C4-2B (cell line): ENCODE measurements around the gene TMEM181.

Experiments
- ZFX ChIP-seq: fragments of 450-650 bp; IDR thresholded peaks from 2 replicates; pipeline ENCODE4 v1.6.1; 2017
- TF ChIP-seq, protein P1 (sequence below): fragments of 450-650 bp; conservative IDR thresholded peaks from 2 replicates; pipeline ENCODE4 v1.5.1; 2017; ENCODE audit warnings: mild to moderate bottlenecking

- TF ChIP-seq, protein P1, sequence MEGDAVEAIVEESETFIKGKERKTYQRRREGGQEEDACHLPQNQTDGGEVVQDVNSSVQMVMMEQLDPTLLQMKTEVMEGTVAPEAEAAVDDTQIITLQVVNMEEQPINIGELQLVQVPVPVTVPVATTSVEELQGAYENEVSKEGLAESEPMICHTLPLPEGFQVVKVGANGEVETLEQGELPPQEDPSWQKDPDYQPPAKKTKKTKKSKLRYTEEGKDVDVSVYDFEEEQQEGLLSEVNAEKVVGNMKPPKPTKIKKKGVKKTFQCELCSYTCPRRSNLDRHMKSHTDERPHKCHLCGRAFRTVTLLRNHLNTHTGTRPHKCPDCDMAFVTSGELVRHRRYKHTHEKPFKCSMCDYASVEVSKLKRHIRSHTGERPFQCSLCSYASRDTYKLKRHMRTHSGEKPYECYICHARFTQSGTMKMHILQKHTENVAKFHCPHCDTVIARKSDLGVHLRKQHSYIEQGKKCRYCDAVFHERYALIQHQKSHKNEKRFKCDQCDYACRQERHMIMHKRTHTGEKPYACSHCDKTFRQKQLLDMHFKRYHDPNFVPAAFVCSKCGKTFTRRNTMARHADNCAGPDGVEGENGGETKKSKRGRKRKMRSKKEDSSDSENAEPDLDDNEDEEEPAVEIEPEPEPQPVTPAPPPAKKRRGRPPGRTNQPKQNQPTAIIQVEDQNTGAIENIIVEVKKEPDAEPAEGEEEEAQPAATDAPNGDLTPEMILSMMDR, result no peak
- TF ChIP-seq ZFX, result no peak
Measured at GRCh38 chr6:158561321-158561884, 1.5 kb downstream of the TMEM181 start.
